Stomach (tissue), 9 donors: ENCODE measurements around the gene BBX. TPM values are rescaled to one million over a fixed set of nuclear protein-coding genes. Genes with fewer than 3 reads are reported as not detected.
A peak's percentile ranks its signal among the peaks of the same experiment; 100 is the strongest.

ENCODE experiments used
- DNase-seq, 2 donors: peaks; one replicate each; pipeline versions ENCODE4 v3.0.0 to v3.0.0-alpha.2; 2013 to 2019
- H3K27ac ChIP-seq, 5 donors: fragments of 200-600 bp in 4 of 5; sonication (generic) in 4 of 5; one replicate each; pipeline ENCODE4 v1.5.1; 2013 to 2019; ENCODE audit warnings: mild to moderate bottlenecking in 1 of 5, moderate library complexity in 1 of 5
- H3K27me3 ChIP-seq, 3 donors: fragments of 200-600 bp; sonication (generic); one replicate each; pipeline ENCODE4 v1.5.1; 2017 to 2019; ENCODE audit warnings: mixed run types in 1 of 3
- H3K36me3 ChIP-seq, 4 donors: fragments of 200-600 bp; sonication (generic); 1 replicate in 3 of 4; 2 replicates in 1 of 4; pipeline ENCODE4 v1.5.1; 2016 to 2019
- H3K4me1 ChIP-seq, 4 donors: fragments of 200-600 bp; sonication (generic); one replicate each; pipeline ENCODE4 v1.5.1; 2016 to 2019
- H3K4me3 ChIP-seq, 4 donors: fragments of 200-600 bp; sonication (generic) in 3 of 4; one replicate each; pipeline ENCODE4 v1.5.1; 2016 to 2019; ENCODE audit warnings: mild to moderate bottlenecking in 1 of 4
- H3K9me3 ChIP-seq, 4 donors: fragments of 200-600 bp; sonication (generic); one replicate each; pipeline ENCODE4 v1.5.1; 2016 to 2019
- EP300 ChIP-seq: sonication (generic); formaldehyde crosslinking; IDR thresholded peaks from one replicate; pipeline ENCODE4 v1.6.1; 2017; ENCODE audit warnings: antibody characterized with exemption
- POLR2A ChIP-seq, 4 donors: fragments of 450-650 bp; IDR thresholded peaks; one replicate each; pipeline ENCODE4 v1.6.1; 2016; ENCODE audit warnings: antibody characterized with exemption in 4 of 4, control low read depth in 2 of 4, mild to moderate bottlenecking in 1 of 4, moderate library complexity in 1 of 4
- POLR2AphosphoS5 ChIP-seq, 3 donors: sonication (generic); formaldehyde crosslinking; IDR thresholded peaks; one replicate each; pipeline ENCODE4 v1.6.1; 2016; ENCODE audit warnings: antibody characterized with exemption in 3 of 3
- WGBS, 5 donors: extraction: QIAGEN DNeasy Blood & Tissue Kit in 3 of 5; methylation state at CpG; one replicate each; pipeline versions ENCODE4 v1.1.5 to v1.1.7; 2013 to 2018; 5-methylcytosine and 5-hydroxymethylcytosine counted together
- intact Hi-C: fragments of 100-400 bp; cut with DNase I; formaldehyde crosslinking; loops from one replicate; pipeline ENCODE4 v1.15.1; 2023; ENCODE audit warnings: low total_unique reads
- polyA plus RNA-seq, 3 donors: library from polyadenylated mRNA; stranded (reverse); fragments of 200-250 nt; gene quantifications; one replicate each; pipeline ENCODE4 v1.2.3, GENCODE V29; 2013
- total RNA-seq, 5 donors: library from RNA; depleted of rRNA; stranded (reverse); fragments of >200 nt; gene quantifications; one replicate each; pipeline versions ENCODE4 v1.1.0 to v1.2.3, GENCODE V29; 2014 to 2016
- TF ChIP-seq, protein P1 (sequence below), 7 experiments: fragments of 450-650 bp in 4 of 7; fragments of 200-600 bp in 3 of 7; sonication (generic) in 3 of 7; IDR thresholded peaks; one replicate each; pipeline ENCODE4 v1.5.1; 2016 to 2019; ENCODE audit warnings: antibody characterized with exemption in 7 of 7, control low read depth in 2 of 7, mild to moderate bottlenecking in 1 of 7
- donor health status: healthy with polysubstance abuse.
- donor health status: Bipolar disorder and iron deficiency.
- donor health status: healthy.

BBX gene
- total and polyA plus RNA-seq, 8 donors, result 4.6 to 81.1 (median 45.2) TPM

DNA sequence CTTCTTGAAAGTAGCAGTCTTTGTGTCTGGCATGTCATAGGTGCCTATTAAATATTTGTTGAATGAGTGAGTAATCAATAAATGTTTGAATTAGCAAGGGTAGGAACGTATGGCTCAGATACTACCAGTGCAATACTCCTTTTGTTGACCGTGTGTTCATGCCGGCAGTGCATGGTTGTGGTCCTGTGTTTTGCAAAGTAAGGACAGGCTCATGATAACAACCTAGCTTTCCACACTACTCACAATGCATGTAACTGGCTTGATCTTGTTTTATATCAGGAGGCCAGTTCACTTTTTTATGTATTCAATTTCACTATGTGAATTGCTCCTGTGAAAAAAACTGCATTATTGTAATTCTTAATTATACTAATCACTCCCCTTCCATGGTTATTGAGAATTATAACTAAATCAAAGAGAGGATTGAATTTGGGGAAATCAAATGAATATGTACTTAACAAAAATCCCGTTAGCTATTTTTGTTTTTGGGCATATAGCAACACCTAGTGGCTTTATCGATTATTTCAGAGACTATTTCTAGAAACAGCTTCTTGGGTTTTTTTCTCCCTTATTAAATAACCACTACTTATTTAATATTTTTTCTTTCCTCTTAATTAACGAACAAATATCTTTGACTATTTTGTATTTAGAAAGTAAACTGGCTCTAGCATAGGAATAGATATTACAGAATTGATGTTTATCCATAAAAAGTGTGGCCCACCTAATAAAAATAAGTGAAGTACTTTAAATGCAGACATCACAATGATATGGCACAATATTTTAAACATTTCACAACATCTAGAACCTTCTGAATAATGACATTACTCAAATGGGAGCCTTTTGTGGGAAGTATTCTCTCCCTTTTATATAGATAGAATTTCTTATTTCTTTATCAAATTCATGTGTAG, 218.5 kb downstream of the BBX start:
- TF ChIP-seq EP300, result no peak
- no peak for TF ChIP-seq POLR2A (IDR thresholded peaks at IDR 0.05)
- TF ChIP-seq POLR2AphosphoS5 (IDR thresholded peaks at IDR 0.05), result no peak
- TF ChIP-seq, protein P1, sequence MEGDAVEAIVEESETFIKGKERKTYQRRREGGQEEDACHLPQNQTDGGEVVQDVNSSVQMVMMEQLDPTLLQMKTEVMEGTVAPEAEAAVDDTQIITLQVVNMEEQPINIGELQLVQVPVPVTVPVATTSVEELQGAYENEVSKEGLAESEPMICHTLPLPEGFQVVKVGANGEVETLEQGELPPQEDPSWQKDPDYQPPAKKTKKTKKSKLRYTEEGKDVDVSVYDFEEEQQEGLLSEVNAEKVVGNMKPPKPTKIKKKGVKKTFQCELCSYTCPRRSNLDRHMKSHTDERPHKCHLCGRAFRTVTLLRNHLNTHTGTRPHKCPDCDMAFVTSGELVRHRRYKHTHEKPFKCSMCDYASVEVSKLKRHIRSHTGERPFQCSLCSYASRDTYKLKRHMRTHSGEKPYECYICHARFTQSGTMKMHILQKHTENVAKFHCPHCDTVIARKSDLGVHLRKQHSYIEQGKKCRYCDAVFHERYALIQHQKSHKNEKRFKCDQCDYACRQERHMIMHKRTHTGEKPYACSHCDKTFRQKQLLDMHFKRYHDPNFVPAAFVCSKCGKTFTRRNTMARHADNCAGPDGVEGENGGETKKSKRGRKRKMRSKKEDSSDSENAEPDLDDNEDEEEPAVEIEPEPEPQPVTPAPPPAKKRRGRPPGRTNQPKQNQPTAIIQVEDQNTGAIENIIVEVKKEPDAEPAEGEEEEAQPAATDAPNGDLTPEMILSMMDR (IDR thresholded peaks at IDR 0.05), result peak in 4 of 7 experiments; percentile 23 to 45 (median 40)
- intact Hi-C loops, result no loop called here
- DNase-seq, result peak in 1 of 2 donors; percentile 49
- WGBS, 5 donors, result 23 to 51% (median 37%) methylated on average over 6 of the region's 6 CpGs
- Histone ChIP-seq H3K27me3 (no peaks in the 10 kb centered on the region), H3K4me1 (peaks cover 0 to 15% (median 6%) of the 10 kb centered on the region in 4 donors), H3K4me3 (no peak overlapping the region), H3K27ac (no peak overlapping the region), H3K36me3 (peaks cover 0 to 6% (median 2%) of the 10 kb centered on the region in 4 donors), H3K9me3 (no peaks in the 10 kb centered on the region)

DNA sequence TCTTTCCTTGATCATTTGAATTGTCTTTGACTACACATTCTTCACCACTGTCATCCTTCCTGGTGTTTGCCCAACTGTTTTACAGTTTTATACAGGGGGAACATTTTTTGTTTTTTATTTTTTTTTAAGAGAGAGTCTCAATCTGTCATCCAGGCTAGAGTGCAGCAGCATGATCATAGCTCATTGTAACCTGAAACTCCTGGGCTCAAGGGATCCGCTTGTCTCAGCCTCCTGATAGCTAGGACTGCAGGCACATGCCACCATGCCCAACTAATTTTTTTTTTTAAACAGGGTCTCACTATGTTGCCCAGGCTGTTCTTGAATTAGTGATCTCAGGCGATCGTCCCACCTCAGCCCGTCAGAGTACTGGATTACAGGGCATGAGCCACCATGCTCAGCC, 222.6 kb downstream of the BBX start:
- intact Hi-C loops, result no loop called here
- Histone ChIP-seq H3K27me3 (no peaks in the 10 kb centered on the region), H3K36me3 (peaks cover 0 to 18% (median 17%) of the 10 kb centered on the region in 4 donors), H3K9me3 (no peaks in the 10 kb centered on the region), H3K4me1 (peaks cover 0 to 12% (median 5%) of the 10 kb centered on the region in 4 donors), H3K4me3 (no peak overlapping the region), H3K27ac (no peak overlapping the region)
- TF ChIP-seq POLR2AphosphoS5 (IDR thresholded peaks at IDR 0.05), result no peak
- TF ChIP-seq POLR2A (IDR thresholded peaks at IDR 0.05), result no peak
- no peak for TF ChIP-seq EP300
- TF ChIP-seq, protein P1 (IDR thresholded peaks at IDR 0.05), result no peak
- DNase-seq, result no peak
- WGBS, 5 donors, result 95 to 97% (median 97%) methylated on average over 4 of the region's 4 CpGs

DNA sequence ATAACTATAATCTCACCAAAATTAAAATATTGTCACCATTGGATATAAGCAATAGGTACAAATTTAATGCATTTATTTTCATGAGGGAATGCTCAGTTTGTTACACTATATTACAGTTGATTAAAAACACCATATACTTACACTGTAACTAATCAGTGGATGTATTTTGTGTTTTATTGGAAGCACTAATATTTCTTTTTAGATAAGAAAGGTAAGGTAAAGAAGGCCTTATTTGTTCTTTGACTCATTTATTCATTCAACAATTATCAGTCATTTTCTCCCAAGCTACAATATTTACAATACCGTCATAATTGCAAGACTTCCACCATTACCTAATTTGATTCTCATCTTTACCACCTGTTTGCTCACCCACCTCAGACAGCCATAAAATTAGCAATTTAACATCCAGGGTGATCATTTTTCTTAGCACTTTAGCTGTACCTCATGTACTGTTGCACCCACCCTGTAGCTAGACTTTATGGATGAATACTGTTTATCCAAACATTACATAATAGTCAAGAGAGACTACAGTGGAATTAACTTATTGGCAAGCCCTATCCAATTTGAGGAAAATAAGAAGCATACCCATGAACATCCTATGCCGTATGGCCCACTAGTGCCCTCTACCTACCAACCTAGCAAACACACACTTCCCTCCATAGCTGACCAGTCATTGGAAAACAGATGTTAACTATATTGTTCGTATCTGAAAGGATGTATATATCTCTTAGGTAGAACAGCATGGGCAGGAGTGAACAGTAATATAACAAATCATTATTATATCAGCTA, 229.6 kb downstream of the BBX start:
- 53 to 72% (median 67%) methylated on average over 3 of the region's 3 CpGs for WGBS, 5 donors

DNA sequence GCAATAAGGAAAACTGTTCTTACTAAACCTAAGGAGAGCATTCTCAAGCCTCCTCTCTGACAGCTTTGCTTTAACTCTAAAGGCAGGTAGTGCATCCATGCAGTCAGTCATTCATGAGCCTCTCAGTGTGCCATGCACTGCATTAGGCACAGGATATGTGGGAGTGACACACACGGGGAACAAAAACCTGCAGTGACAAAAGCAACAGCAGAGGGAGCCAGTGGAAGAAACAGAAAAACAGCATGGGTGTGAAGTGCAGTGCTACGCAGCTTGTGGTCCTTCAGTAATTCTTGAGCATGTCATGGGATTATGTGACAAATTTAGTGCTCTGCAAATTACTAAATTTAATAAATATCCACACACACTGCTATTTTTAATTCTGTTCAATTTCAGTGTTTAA, 230.7 kb downstream of the BBX start:
- 18 to 41% (median 25%) methylated on average over 2 of the region's 2 CpGs for WGBS, 5 donors
- Histone ChIP-seq H3K4me3 (no peak overlapping the region), H3K9me3 (no peaks in the 10 kb centered on the region), H3K27ac (no peak overlapping the region), H3K36me3 (peaks cover 0 to 26% (median 15%) of the 10 kb centered on the region in 4 donors), H3K4me1 (peaks cover 6 to 23% (median 15%) of the 10 kb centered on the region in 4 donors), H3K27me3 (no peaks in the 10 kb centered on the region)
- TF ChIP-seq POLR2AphosphoS5 (IDR thresholded peaks at IDR 0.05), result no peak
- TF ChIP-seq, protein P1 (IDR thresholded peaks at IDR 0.05), result peak in 5 of 7 experiments; percentile 10 to 41 (median 27)
- peak; percentile 35 to 75 for DNase-seq
- intact Hi-C loops, result no loop called here

More for the DNA sequence above, 229.6 kb downstream of the BBX start:
- no peaks in the 10 kb centered on the region for H3K27me3 ChIP-seq
- H3K4me3 ChIP-seq, result no peak overlapping the region
- H3K27ac ChIP-seq, result no peak overlapping the region
- peaks cover 6 to 23% (median 15%) of the 10 kb centered on the region in 4 donors for H3K4me1 ChIP-seq
- peaks cover 0 to 23% (median 17%) of the 10 kb centered on the region in 4 donors for H3K36me3 ChIP-seq
- DNase-seq, result peak in 1 of 2 donors; percentile 50
- intact Hi-C loops, result no loop called here
- H3K9me3 ChIP-seq, result no peaks in the 10 kb centered on the region
- TF ChIP-seq, protein P1 (IDR thresholded peaks at IDR 0.05), result peak in 3 of 7 experiments; percentile 8 to 29 (median 18)
- TF ChIP-seq POLR2AphosphoS5 (IDR thresholded peaks at IDR 0.05), result no peak
